ENCODE results near the gene CCDC88C.

CCDC88C gene

GRCh38 chr14:91406982-91407381, 10.6 kb downstream of the CCDC88C start:
- H3K36me3 ChIP-seq (ENCODE audit: control insufficient read depth in 2 of 2, insufficient read depth in 2 of 2, low read length in 2 of 2): peaks cover 6 to 27% of the 10 kb centered on the region in 2 donors
- H3K9me3 ChIP-seq (ENCODE audit: control insufficient read depth in 2 of 2, low read length in 2 of 2): no peaks in the 10 kb centered on the region
- H3K4me3 ChIP-seq (ENCODE audit: low read length in 2 of 2): no peak overlapping the region
- H3K9ac ChIP-seq (ENCODE audit: low read depth in 1 of 2, low read length in 2 of 2): no peak overlapping the region
- H3K27me3 ChIP-seq (ENCODE audit: control insufficient read depth in 2 of 2, insufficient read depth in 2 of 2, low read length in 2 of 2): no peaks in the 10 kb centered on the region
- peaks cover 12 to 26% of the 10 kb centered on the region in 2 donors for H3K4me1 ChIP-seq (ENCODE audit: control insufficient read depth in 2 of 2, insufficient read depth in 2 of 2, low read length in 2 of 2)
- peak overlapping the region in 1 of 2 donors; percentile 32 for H3K27ac ChIP-seq (ENCODE audit: low read depth in 2 of 2, low read length in 2 of 2)

GRCh38 chr14:91406451-91406850, 11.2 kb downstream of the CCDC88C start:
- Histone ChIP-seq H3K27ac (ENCODE audit: low read depth in 2 of 2, low read length in 2 of 2) (peak overlapping the region in 1 of 2 donors; percentile 23), H3K9me3 (ENCODE audit: control insufficient read depth in 2 of 2, low read length in 2 of 2) (no peaks in the 10 kb centered on the region), H3K4me3 (ENCODE audit: low read length in 2 of 2) (no peak overlapping the region), H3K9ac (ENCODE audit: low read depth in 1 of 2, low read length in 2 of 2) (no peak overlapping the region), H3K36me3 (ENCODE audit: control insufficient read depth in 2 of 2, insufficient read depth in 2 of 2, low read length in 2 of 2) (peaks cover 6 to 27% of the 10 kb centered on the region in 2 donors), H3K27me3 (ENCODE audit: control insufficient read depth in 2 of 2, insufficient read depth in 2 of 2, low read length in 2 of 2) (no peaks in the 10 kb centered on the region), H3K4me1 (ENCODE audit: control insufficient read depth in 2 of 2, insufficient read depth in 2 of 2, low read length in 2 of 2) (peaks cover 18 to 30% of the 10 kb centered on the region in 2 donors)

DNA sequence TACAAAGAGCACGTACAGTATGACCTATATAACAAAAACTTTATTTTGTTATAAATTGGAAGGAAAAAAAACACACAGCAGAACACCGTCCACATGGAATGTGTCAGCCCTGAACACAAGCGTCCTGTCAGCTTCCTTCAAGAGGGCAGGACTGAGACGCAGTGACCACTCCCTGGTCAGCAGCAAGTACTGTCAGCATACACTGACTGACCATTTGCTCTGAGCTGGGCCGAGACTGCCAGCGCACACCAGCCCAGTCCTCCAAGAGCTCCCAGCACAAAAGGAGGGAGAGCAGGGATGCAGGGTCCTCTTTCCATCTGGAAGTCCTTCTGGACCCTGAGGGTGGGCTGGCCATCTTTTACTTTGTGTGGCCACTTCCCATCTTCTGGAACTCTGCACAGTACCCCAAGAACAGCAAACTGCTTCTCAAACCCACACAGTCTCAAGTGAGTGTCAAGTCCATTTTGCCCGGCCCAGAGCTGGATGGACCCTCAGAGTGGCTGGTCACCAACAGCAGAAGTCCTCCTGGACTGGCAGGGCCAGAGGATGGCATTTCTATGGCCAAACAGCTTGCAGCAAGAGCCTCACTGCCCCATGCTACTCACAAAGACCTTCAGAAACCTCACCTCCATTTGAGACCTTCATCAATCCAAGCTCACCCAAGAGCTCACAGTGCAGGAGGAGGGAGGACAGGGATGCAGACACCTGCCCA, 11.7 kb downstream of the CCDC88C start:
- no peak overlapping the region for H3K4me3 ChIP-seq (ENCODE audit: low read length in 2 of 2)
- no peaks in the 10 kb centered on the region for H3K9me3 ChIP-seq (ENCODE audit: control insufficient read depth in 2 of 2, low read length in 2 of 2)
- no peaks in the 10 kb centered on the region for H3K27me3 ChIP-seq (ENCODE audit: control insufficient read depth in 2 of 2, insufficient read depth in 2 of 2, low read length in 2 of 2)
- peak overlapping the region in 1 of 2 donors; percentile 23 for H3K27ac ChIP-seq (ENCODE audit: low read depth in 2 of 2, low read length in 2 of 2)
- H3K4me1 ChIP-seq (ENCODE audit: control insufficient read depth in 2 of 2, insufficient read depth in 2 of 2, low read length in 2 of 2): peaks cover 21 to 31% of the 10 kb centered on the region in 2 donors
- peaks cover 6 to 27% of the 10 kb centered on the region in 2 donors for H3K36me3 ChIP-seq (ENCODE audit: control insufficient read depth in 2 of 2, insufficient read depth in 2 of 2, low read length in 2 of 2)
- H3K9ac ChIP-seq (ENCODE audit: low read depth in 1 of 2, low read length in 2 of 2): no peak overlapping the region

- no peaks in the 10 kb centered on the region for H3K9me3 ChIP-seq (ENCODE audit: control insufficient read depth in 2 of 2, low read length in 2 of 2)
- no peaks in the 10 kb centered on the region for H3K27me3 ChIP-seq (ENCODE audit: control insufficient read depth in 2 of 2, insufficient read depth in 2 of 2, low read length in 2 of 2)
- no peak overlapping the region for H3K4me3 ChIP-seq (ENCODE audit: low read length in 2 of 2)
- H3K9ac ChIP-seq (ENCODE audit: low read depth in 1 of 2, low read length in 2 of 2): no peak overlapping the region
- H3K27ac ChIP-seq (ENCODE audit: low read depth in 2 of 2, low read length in 2 of 2): peak overlapping the region in 1 of 2 donors; percentile 23
- peaks cover 27 to 37% of the 10 kb centered on the region in 2 donors for H3K4me1 ChIP-seq (ENCODE audit: control insufficient read depth in 2 of 2, insufficient read depth in 2 of 2, low read length in 2 of 2)
- H3K36me3 ChIP-seq (ENCODE audit: control insufficient read depth in 2 of 2, insufficient read depth in 2 of 2, low read length in 2 of 2): peaks cover 6 to 27% of the 10 kb centered on the region in 2 donors
Measured at GRCh38 chr14:91405241-91405721, 12.3 kb downstream of the CCDC88C start.

DNA sequence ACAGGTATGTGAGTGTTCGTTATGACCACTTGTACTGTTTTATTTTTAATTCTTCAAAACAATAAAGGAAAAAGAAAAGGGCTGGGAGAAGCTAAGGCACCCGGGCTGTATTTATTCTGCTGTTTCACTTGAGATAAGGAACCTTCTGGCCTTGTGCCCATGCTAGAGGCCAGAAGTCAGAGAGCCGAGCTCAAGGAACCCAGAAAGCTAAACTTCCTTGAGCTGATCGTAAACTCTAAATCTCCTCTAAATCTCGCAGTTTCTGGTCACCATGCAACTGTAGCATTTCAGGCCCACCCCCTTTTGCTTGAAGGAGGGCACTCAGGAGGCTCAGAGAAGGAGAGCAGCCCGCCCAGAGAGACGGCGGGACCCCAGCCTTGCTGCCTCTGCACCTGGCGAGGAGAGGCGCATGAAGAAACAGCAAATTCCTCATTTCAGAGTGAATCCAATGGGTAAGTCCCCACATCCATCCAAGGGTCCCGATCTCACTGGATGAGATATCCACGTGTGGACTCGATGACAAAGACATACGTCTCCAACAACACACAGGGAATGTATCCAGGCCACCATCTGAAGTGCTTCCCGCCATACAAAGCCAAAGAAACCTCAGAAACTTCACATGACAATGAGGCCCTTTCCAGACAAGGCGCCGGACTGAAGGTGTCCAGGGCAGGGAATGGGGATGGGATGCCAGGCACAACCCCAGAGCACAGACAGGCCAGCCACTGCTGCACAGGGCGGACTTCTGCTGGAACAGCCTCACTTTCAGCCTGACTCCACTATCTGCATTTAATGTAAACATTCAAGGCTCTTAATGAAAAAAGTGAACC, 14.6 kb downstream of the CCDC88C start:
- H3K27ac ChIP-seq (ENCODE audit: low read depth in 2 of 2, low read length in 2 of 2): peak overlapping the region; percentile 80 to 81
- no peaks in the 10 kb centered on the region for H3K27me3 ChIP-seq (ENCODE audit: control insufficient read depth in 2 of 2, insufficient read depth in 2 of 2, low read length in 2 of 2)
- H3K4me3 ChIP-seq (ENCODE audit: low read length in 2 of 2): peak overlapping the region in 1 of 2 donors; percentile 51
- peak overlapping the region; percentile 63 to 68 for H3K9ac ChIP-seq (ENCODE audit: low read depth in 1 of 2, low read length in 2 of 2)
- peaks cover 0 to 19% of the 10 kb centered on the region in 2 donors for H3K36me3 ChIP-seq (ENCODE audit: control insufficient read depth in 2 of 2, insufficient read depth in 2 of 2, low read length in 2 of 2)
- H3K9me3 ChIP-seq (ENCODE audit: control insufficient read depth in 2 of 2, low read length in 2 of 2): no peaks in the 10 kb centered on the region
- peaks cover 47 to 57% of the 10 kb centered on the region in 2 donors for H3K4me1 ChIP-seq (ENCODE audit: control insufficient read depth in 2 of 2, insufficient read depth in 2 of 2, low read length in 2 of 2)

GRCh38 chr14:91402348-91402747, 15.3 kb downstream of the CCDC88C start:
- Histone ChIP-seq H3K9ac (ENCODE audit: low read depth in 1 of 2, low read length in 2 of 2) (peak overlapping the region; percentile 19 to 63), H3K36me3 (ENCODE audit: control insufficient read depth in 2 of 2, insufficient read depth in 2 of 2, low read length in 2 of 2) (peaks cover 0 to 14% of the 10 kb centered on the region in 2 donors), H3K4me1 (ENCODE audit: control insufficient read depth in 2 of 2, insufficient read depth in 2 of 2, low read length in 2 of 2) (peaks cover 53 to 63% of the 10 kb centered on the region in 2 donors), H3K27me3 (ENCODE audit: control insufficient read depth in 2 of 2, insufficient read depth in 2 of 2, low read length in 2 of 2) (no peaks in the 10 kb centered on the region), H3K9me3 (ENCODE audit: control insufficient read depth in 2 of 2, low read length in 2 of 2) (no peaks in the 10 kb centered on the region), H3K27ac (ENCODE audit: low read depth in 2 of 2, low read length in 2 of 2) (peak overlapping the region; percentile 80 to 81), H3K4me3 (ENCODE audit: low read length in 2 of 2) (peak overlapping the region; percentile 2 to 51)

GRCh38 chr14:91401751-91402150, 15.9 kb downstream of the CCDC88C start:
- Histone ChIP-seq H3K4me1 (ENCODE audit: control insufficient read depth in 2 of 2, insufficient read depth in 2 of 2, low read length in 2 of 2) (peaks cover 59 to 69% of the 10 kb centered on the region in 2 donors), H3K27ac (ENCODE audit: low read depth in 2 of 2, low read length in 2 of 2) (peak overlapping the region; percentile 80 to 81), H3K36me3 (ENCODE audit: control insufficient read depth in 2 of 2, insufficient read depth in 2 of 2, low read length in 2 of 2) (peaks cover 0 to 10% of the 10 kb centered on the region in 2 donors), H3K27me3 (ENCODE audit: control insufficient read depth in 2 of 2, insufficient read depth in 2 of 2, low read length in 2 of 2) (no peaks in the 10 kb centered on the region), H3K4me3 (ENCODE audit: low read length in 2 of 2) (peak overlapping the region in 1 of 2 donors; percentile 51), H3K9ac (ENCODE audit: low read depth in 1 of 2, low read length in 2 of 2) (no peak overlapping the region), H3K9me3 (ENCODE audit: control insufficient read depth in 2 of 2, low read length in 2 of 2) (no peaks in the 10 kb centered on the region)

- peak overlapping the region; percentile 81 to 87 for H3K27ac ChIP-seq (ENCODE audit: low read depth in 2 of 2, low read length in 2 of 2)
- peaks cover 0 to 3% of the 10 kb centered on the region in 2 donors for H3K36me3 ChIP-seq (ENCODE audit: control insufficient read depth in 2 of 2, insufficient read depth in 2 of 2, low read length in 2 of 2)
- peaks cover 70 to 74% of the 10 kb centered on the region in 2 donors for H3K4me1 ChIP-seq (ENCODE audit: control insufficient read depth in 2 of 2, insufficient read depth in 2 of 2, low read length in 2 of 2)
- no peaks in the 10 kb centered on the region for H3K9me3 ChIP-seq (ENCODE audit: control insufficient read depth in 2 of 2, low read length in 2 of 2)
- peak overlapping the region; percentile 59 to 78 for H3K4me3 ChIP-seq (ENCODE audit: low read length in 2 of 2)
- no peaks in the 10 kb centered on the region for H3K27me3 ChIP-seq (ENCODE audit: control insufficient read depth in 2 of 2, insufficient read depth in 2 of 2, low read length in 2 of 2)
- peak overlapping the region; percentile 61 to 70 for H3K9ac ChIP-seq (ENCODE audit: low read depth in 1 of 2, low read length in 2 of 2)
Measured at GRCh38 chr14:91400696-91401095, 16.9 kb downstream of the CCDC88C start.

DNA sequence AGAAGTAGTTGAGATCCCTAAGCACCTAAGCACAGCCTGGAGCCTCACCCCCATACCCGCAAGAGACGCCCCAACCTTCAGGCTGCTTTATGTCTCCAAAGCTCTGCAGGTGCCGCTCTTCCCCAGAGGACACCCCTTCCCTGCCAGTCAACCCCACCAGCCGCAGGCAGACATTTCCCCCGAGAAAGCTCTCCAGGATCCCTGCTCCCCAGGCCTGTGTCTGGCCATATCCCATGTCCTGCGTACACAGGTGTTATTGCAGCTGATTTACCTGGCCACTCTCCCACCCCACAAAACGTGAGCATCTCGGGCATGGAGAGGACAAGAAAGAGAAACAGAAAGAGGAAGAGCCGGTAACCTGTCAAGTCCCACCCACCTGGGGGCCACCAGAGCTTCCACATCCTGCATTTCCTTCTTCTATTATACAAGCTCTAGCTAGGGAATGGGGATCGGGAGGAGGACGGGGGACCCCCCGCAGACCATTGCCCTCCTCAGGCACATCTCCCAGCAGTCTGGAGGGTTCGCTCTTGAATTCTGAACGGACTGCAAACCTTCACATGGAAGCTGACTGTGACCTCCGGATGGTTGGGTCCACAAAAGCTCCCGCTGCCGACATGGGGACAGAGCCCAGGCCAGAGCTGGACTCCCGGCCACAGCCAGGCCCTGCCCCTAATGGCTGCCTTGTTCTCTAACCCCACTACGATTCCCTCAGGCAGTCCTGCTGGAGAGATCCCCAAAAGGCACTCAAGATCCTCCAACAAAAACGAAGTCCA, 17.6 kb downstream of the CCDC88C start:
- H3K27ac ChIP-seq (ENCODE audit: low read depth in 2 of 2, low read length in 2 of 2): peak overlapping the region; percentile 81 to 87
- peaks cover 71 to 77% of the 10 kb centered on the region in 2 donors for H3K4me1 ChIP-seq (ENCODE audit: control insufficient read depth in 2 of 2, insufficient read depth in 2 of 2, low read length in 2 of 2)
- H3K4me3 ChIP-seq (ENCODE audit: low read length in 2 of 2): peak overlapping the region; percentile 59 to 78
- no peaks in the 10 kb centered on the region for H3K27me3 ChIP-seq (ENCODE audit: control insufficient read depth in 2 of 2, insufficient read depth in 2 of 2, low read length in 2 of 2)
- H3K9ac ChIP-seq (ENCODE audit: low read depth in 1 of 2, low read length in 2 of 2): peak overlapping the region; percentile 61 to 70
- peaks cover 0 to 3% of the 10 kb centered on the region in 2 donors for H3K36me3 ChIP-seq (ENCODE audit: control insufficient read depth in 2 of 2, insufficient read depth in 2 of 2, low read length in 2 of 2)
- no peaks in the 10 kb centered on the region for H3K9me3 ChIP-seq (ENCODE audit: control insufficient read depth in 2 of 2, low read length in 2 of 2)
